Peyer's patch (tissue), 4 donors: ENCODE data around the gene AKAP13. TPM values are rescaled to one million over a fixed set of nuclear protein-coding genes. Genes with fewer than 3 reads are reported as not detected.

Source experiments
- DNase-seq, 3 donors: peaks; one replicate each; pipeline ENCODE4 v3.0.0-alpha.2; 2017 to 2019
- H3K27ac ChIP-seq, 4 donors: fragments of 200-600 bp; sonication (generic); one replicate each; pipeline ENCODE4 v1.5.1; 2016 to 2019
- H3K27me3 ChIP-seq, 2 donors: fragments of 200-600 bp; sonication (generic); one replicate each; pipeline ENCODE4 v1.5.1; 2019
- H3K36me3 ChIP-seq, 3 donors: fragments of 200-600 bp; sonication (generic); one replicate each; pipeline ENCODE4 v1.5.1; 2016 to 2019
- H3K4me1 ChIP-seq, 4 donors: fragments of 200-600 bp; sonication (generic); one replicate each; pipeline ENCODE4 v1.5.1; 2016 to 2019
- H3K4me3 ChIP-seq, 4 donors: fragments of 200-600 bp; sonication (generic); 1 replicate in 3 of 4; 2 replicates in 1 of 4; pipeline ENCODE4 v1.5.1; 2016 to 2019; ENCODE audit warnings: mild to moderate bottlenecking in 1 of 4
- H3K9me3 ChIP-seq, 4 donors: fragments of 200-600 bp; sonication (generic); one replicate each; pipeline ENCODE4 v1.5.1; 2016 to 2019; ENCODE audit warnings: mild to moderate bottlenecking in 1 of 4
- CTCF ChIP-seq, 6 experiments: fragments of 450-650 bp in 4 of 6; fragments of 200-600 bp in 2 of 6; sonication (generic) in 1 of 6; IDR thresholded peaks; one replicate each; pipeline ENCODE4 v1.5.1; 2017 to 2019; ENCODE audit warnings: antibody characterized with exemption in 6 of 6, mild to moderate bottlenecking in 3 of 6, moderate library complexity in 1 of 6
- POLR2A ChIP-seq, 2 donors: fragments of 450-650 bp; IDR thresholded peaks; one replicate each; pipeline ENCODE4 v1.5.1; 2017; ENCODE audit warnings: antibody characterized with exemption in 2 of 2, mild to moderate bottlenecking in 2 of 2, moderate library complexity in 2 of 2
- total RNA-seq, 4 donors: library from RNA; depleted of rRNA; stranded (reverse); fragments of >200 nt; gene quantifications; one replicate each; pipeline ENCODE4 v1.1.0, GENCODE V29; 2016

AKAP13 gene
- total RNA-seq, 4 donors from 2014 or later, result 166 to 742 (median 242) TPM

- TF ChIP-seq POLR2A (IDR thresholded peaks at IDR 0.05), result no peak
- TF ChIP-seq CTCF (IDR thresholded peaks at IDR 0.05), result no peak
- no peak overlapping the region for H3K4me3 ChIP-seq
- no peaks in the 10 kb centered on the region for H3K9me3 ChIP-seq
- peaks cover 0 to 36% (median 6%) of the 10 kb centered on the region in 4 donors for H3K4me1 ChIP-seq
- H3K27me3 ChIP-seq, result no peaks in the 10 kb centered on the region
- DNase-seq, result no peak
- no peak overlapping the region for H3K27ac ChIP-seq
- no peaks in the 10 kb centered on the region for H3K36me3 ChIP-seq
These were observed 118.1 kb downstream of the AKAP13 start for GRCh38 chr15:85498471-85498870.

GRCh38 chr15:85499371-85499887 is 119.0 kb downstream of the AKAP13 start:
- Histone ChIP-seq H3K27me3 (no peaks in the 10 kb centered on the region), H3K4me1 (peaks cover 0 to 26% (median 6%) of the 10 kb centered on the region in 4 donors), H3K4me3 (no peak overlapping the region), H3K9me3 (no peaks in the 10 kb centered on the region), H3K36me3 (no peaks in the 10 kb centered on the region), H3K27ac (no peak overlapping the region)
- DNase-seq, result no peak
- TF ChIP-seq POLR2A (IDR thresholded peaks at IDR 0.05) (no peak), CTCF (IDR thresholded peaks at IDR 0.05) (no peak)

- TF ChIP-seq POLR2A (IDR thresholded peaks at IDR 0.05) (no peak), CTCF (IDR thresholded peaks at IDR 0.05) (no peak)
- no peak for DNase-seq
- Histone ChIP-seq H3K4me1 (peaks cover 0 to 18% (median 8%) of the 10 kb centered on the region in 4 donors), H3K36me3 (no peaks in the 10 kb centered on the region), H3K9me3 (no peaks in the 10 kb centered on the region), H3K4me3 (no peak overlapping the region), H3K27ac (peak overlapping the region in 1 of 4 donors; percentile 5), H3K27me3 (no peaks in the 10 kb centered on the region)
These were observed 119.8 kb downstream of the AKAP13 start for GRCh38 chr15:85500060-85500708.

- Histone ChIP-seq H3K4me3 (no peak overlapping the region), H3K27ac (no peak overlapping the region), H3K27me3 (no peaks in the 10 kb centered on the region), H3K36me3 (no peaks in the 10 kb centered on the region), H3K4me1 (peaks cover 0 to 15% (median 7%) of the 10 kb centered on the region in 4 donors), H3K9me3 (no peaks in the 10 kb centered on the region)
- TF ChIP-seq CTCF (IDR thresholded peaks at IDR 0.05), result no peak
- TF ChIP-seq POLR2A (IDR thresholded peaks at IDR 0.05), result no peak
- no peak for DNase-seq
These were observed 120.3 kb downstream of the AKAP13 start for GRCh38 chr15:85500729-85501128.

GRCh38 chr15:85501574-85501973 is 121.2 kb downstream of the AKAP13 start:
- Histone ChIP-seq H3K27ac (no peak overlapping the region), H3K4me1 (peaks cover 0 to 15% (median 7%) of the 10 kb centered on the region in 4 donors), H3K9me3 (no peaks in the 10 kb centered on the region), H3K36me3 (no peaks in the 10 kb centered on the region), H3K27me3 (no peaks in the 10 kb centered on the region), H3K4me3 (no peak overlapping the region)
- DNase-seq, result no peak
- TF ChIP-seq POLR2A (IDR thresholded peaks at IDR 0.05) (no peak), CTCF (IDR thresholded peaks at IDR 0.05) (no peak)
